Keratinocyte (primary cell): ENCODE measurements around the gene DDX51.

Experiments used
- CTCF ChIP-seq, 3 experiments: IDR thresholded peaks in 1 of 3; conservative IDR thresholded peaks in 1 of 3; optimal IDR thresholded peaks in 1 of 3; 2 replicates in 2 of 3; 3 replicates in 1 of 3; pipeline versions ENCODE3 to v1.5.1; 2011; ENCODE audit warnings: low read length in 3 of 3, mild to moderate bottlenecking in 3 of 3, moderate library complexity in 2 of 3, control low read depth in 1 of 3, inconsistent platforms in 1 of 3; ENCODE audit not compliant: insufficient read depth in 2 of 3; ENCODE audit errors: extremely low read depth in 1 of 3
- EZH2 ChIP-seq: IDR thresholded peaks from one replicate; pipeline ENCODE4 v1.6.1; 2012; ENCODE audit warnings: inconsistent platforms, mild to moderate bottlenecking, low read length, moderate library complexity

DNA sequence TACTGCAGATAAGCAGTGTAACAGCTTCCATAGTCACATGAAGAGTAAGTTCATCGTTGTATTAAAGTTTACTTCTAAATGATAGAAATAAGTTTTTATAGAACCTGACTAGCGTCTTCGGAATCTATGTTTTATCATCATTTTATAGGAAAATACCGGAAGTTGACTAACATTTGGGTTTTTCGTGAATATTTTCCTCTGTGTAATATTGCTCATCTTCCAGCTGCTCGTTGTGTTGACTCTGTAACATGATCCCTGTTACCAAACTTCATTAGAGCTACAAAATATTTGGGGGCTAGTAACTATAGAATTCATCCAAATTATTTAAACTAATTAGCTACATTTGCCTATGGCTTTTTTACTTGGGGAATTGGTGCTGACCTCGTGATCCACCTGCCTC lies 37.2 kb downstream of the DDX51 start:
- TF ChIP-seq CTCF (optimal IDR thresholded peaks at IDR 0.05 in 1 of 3, IDR thresholded peaks at IDR 0.05 in 1 of 3, conservative IDR thresholded peaks at IDR 0.05 in 1 of 3; ENCODE audit: extremely low read depth in 1 of 3, insufficient read depth in 2 of 3, low read length in 3 of 3) (no peak), EZH2 (no peak)
